ENCODE results near the gene NBEAL1. TPM values are rescaled to one million over a fixed set of nuclear protein-coding genes. Genes with fewer than 3 reads are reported as not detected.

The NBEAL1 gene
- total RNA-seq, 1 donor from 2014 or later = 29.0 TPM

GRCh38 chr2:203070701-203071100, 56.0 kb downstream of the NBEAL1 start:
- H3K4me3 Mint-ChIP-seq (ENCODE audit: unreplicated experiment) = no peak overlapping the region
- TF ChIP-seq, protein P1, sequence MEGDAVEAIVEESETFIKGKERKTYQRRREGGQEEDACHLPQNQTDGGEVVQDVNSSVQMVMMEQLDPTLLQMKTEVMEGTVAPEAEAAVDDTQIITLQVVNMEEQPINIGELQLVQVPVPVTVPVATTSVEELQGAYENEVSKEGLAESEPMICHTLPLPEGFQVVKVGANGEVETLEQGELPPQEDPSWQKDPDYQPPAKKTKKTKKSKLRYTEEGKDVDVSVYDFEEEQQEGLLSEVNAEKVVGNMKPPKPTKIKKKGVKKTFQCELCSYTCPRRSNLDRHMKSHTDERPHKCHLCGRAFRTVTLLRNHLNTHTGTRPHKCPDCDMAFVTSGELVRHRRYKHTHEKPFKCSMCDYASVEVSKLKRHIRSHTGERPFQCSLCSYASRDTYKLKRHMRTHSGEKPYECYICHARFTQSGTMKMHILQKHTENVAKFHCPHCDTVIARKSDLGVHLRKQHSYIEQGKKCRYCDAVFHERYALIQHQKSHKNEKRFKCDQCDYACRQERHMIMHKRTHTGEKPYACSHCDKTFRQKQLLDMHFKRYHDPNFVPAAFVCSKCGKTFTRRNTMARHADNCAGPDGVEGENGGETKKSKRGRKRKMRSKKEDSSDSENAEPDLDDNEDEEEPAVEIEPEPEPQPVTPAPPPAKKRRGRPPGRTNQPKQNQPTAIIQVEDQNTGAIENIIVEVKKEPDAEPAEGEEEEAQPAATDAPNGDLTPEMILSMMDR (IDR thresholded peaks at IDR 0.05) = no peak
- no peaks in the 10 kb centered on the region for H3K27me3 Mint-ChIP-seq (ENCODE audit: unreplicated experiment)
- no peak overlapping the region for H3K27ac Mint-ChIP-seq (ENCODE audit: unreplicated experiment)
- peaks cover 19% of the 10 kb centered on the region for H3K9me3 Mint-ChIP-seq (ENCODE audit: unreplicated experiment)
- H3K36me3 Mint-ChIP-seq (ENCODE audit: unreplicated experiment) = peaks cover 50% of the 10 kb centered on the region
- no peaks in the 10 kb centered on the region for H3K4me1 Mint-ChIP-seq (ENCODE audit: unreplicated experiment)
- no peak for DNase-seq (ENCODE audit: extremely low spot score, unreplicated experiment)

- H3K36me3 Mint-ChIP-seq (ENCODE audit: unreplicated experiment) = peaks cover 47% of the 10 kb centered on the region
- H3K4me1 Mint-ChIP-seq (ENCODE audit: unreplicated experiment) = no peaks in the 10 kb centered on the region
Measured at GRCh38 chr2:203071148-203071547, 56.5 kb downstream of the NBEAL1 start.

DNA sequence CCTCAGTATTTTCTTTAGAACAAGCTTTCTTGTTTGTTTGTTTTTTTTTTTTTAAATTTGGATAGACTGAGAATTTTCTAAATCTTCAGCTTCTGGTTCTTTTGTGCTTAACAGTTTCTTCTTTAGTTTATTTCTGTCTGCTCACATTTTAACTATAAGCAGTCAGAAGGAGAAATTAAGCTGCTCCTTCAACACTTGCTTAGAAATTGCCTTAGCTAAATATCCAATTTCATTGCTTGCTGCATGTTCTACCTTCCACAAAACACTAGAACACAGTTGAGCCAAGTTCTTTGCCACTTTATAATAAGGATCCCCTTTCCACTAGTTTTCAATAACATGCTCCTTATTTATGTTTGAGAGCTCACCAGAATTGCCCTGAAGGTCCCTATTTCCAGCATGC, 57.7 kb downstream of the NBEAL1 start:
- H3K9me3 Mint-ChIP-seq (ENCODE audit: unreplicated experiment) = peaks cover 19% of the 10 kb centered on the region
- H3K27ac Mint-ChIP-seq (ENCODE audit: unreplicated experiment) = no peak overlapping the region
- peaks cover 43% of the 10 kb centered on the region for H3K36me3 Mint-ChIP-seq (ENCODE audit: unreplicated experiment)
- TF ChIP-seq, protein P1 (IDR thresholded peaks at IDR 0.05) = no peak
- no peaks in the 10 kb centered on the region for H3K27me3 Mint-ChIP-seq (ENCODE audit: unreplicated experiment)
- no peak for DNase-seq (ENCODE audit: extremely low spot score, unreplicated experiment)
- H3K4me1 Mint-ChIP-seq (ENCODE audit: unreplicated experiment) = peaks cover 3% of the 10 kb centered on the region
- no peak overlapping the region for H3K4me3 Mint-ChIP-seq (ENCODE audit: unreplicated experiment)

More at GRCh38 chr2:203071148-203071547, 56.5 kb downstream of the NBEAL1 start:
- H3K27ac Mint-ChIP-seq (ENCODE audit: unreplicated experiment) = no peak overlapping the region
- DNase-seq (ENCODE audit: extremely low spot score, unreplicated experiment) = no peak
- H3K4me3 Mint-ChIP-seq (ENCODE audit: unreplicated experiment) = no peak overlapping the region
- TF ChIP-seq, protein P1 (IDR thresholded peaks at IDR 0.05) = no peak
- H3K27me3 Mint-ChIP-seq (ENCODE audit: unreplicated experiment) = no peaks in the 10 kb centered on the region
- peaks cover 19% of the 10 kb centered on the region for H3K9me3 Mint-ChIP-seq (ENCODE audit: unreplicated experiment)

- Mint-ChIP-seq H3K4me1 (ENCODE audit: unreplicated experiment) (peaks cover 11% of the 10 kb centered on the region), H3K36me3 (ENCODE audit: unreplicated experiment) (peaks cover 36% of the 10 kb centered on the region), H3K9me3 (ENCODE audit: unreplicated experiment) (peaks cover 15% of the 10 kb centered on the region), H3K4me3 (ENCODE audit: unreplicated experiment) (no peak overlapping the region), H3K27me3 (ENCODE audit: unreplicated experiment) (no peaks in the 10 kb centered on the region), H3K27ac (ENCODE audit: unreplicated experiment) (no peak overlapping the region)
- no peak for DNase-seq (ENCODE audit: extremely low spot score, unreplicated experiment)
- TF ChIP-seq, protein P1 (IDR thresholded peaks at IDR 0.05) = no peak
Measured at GRCh38 chr2:203077451-203077850, 62.8 kb downstream of the NBEAL1 start.

- Mint-ChIP-seq H3K9me3 (ENCODE audit: unreplicated experiment) (no peaks in the 10 kb centered on the region), H3K27ac (ENCODE audit: unreplicated experiment) (peak overlapping the region; percentile 62), H3K36me3 (ENCODE audit: unreplicated experiment) (peaks cover 28% of the 10 kb centered on the region), H3K27me3 (ENCODE audit: unreplicated experiment) (no peaks in the 10 kb centered on the region), H3K4me3 (ENCODE audit: unreplicated experiment) (peak overlapping the region; percentile 27), H3K4me1 (ENCODE audit: unreplicated experiment) (peaks cover 13% of the 10 kb centered on the region)
- DNase-seq (ENCODE audit: extremely low spot score, unreplicated experiment) = no peak
- TF ChIP-seq, protein P1 (IDR thresholded peaks at IDR 0.05) = no peak
Measured at GRCh38 chr2:203080447-203081045, 65.9 kb downstream of the NBEAL1 start.
